Uterus (tissue), 2 donors: ENCODE data around the gene TAPT1.

Experiments
- CTCF ChIP-seq, 4 experiments: fragments of 200-600 bp in 2 of 4; fragments of 450-650 bp in 2 of 4; sonication (generic) in 2 of 4; IDR thresholded peaks; one replicate each; pipeline ENCODE4 v1.5.1; 2016 to 2019; ENCODE audit warnings: antibody characterized with exemption in 4 of 4, mild to moderate bottlenecking in 2 of 4, moderate library complexity in 1 of 4
- POLR2A ChIP-seq, 2 donors: fragments of 450-650 bp; IDR thresholded peaks; one replicate each; pipeline ENCODE4 v1.6.1; 2016; ENCODE audit warnings: antibody characterized with exemption in 2 of 2, mild to moderate bottlenecking in 1 of 2, moderate library complexity in 1 of 2

GRCh38 chr4:16261313-16261878 is 35.1 kb upstream of the TAPT1 start:
- TF ChIP-seq POLR2A (IDR thresholded peaks at IDR 0.05): no peak
- no peak for TF ChIP-seq CTCF (IDR thresholded peaks at IDR 0.05)
